Smooth muscle cell of trachea (primary cell): ENCODE data around the gene MPC2. TPM values are rescaled to one million over a fixed set of nuclear protein-coding genes. Genes with fewer than 3 reads are reported as not detected.

Experiments
- total RNA-seq: library from RNA; depleted of rRNA; stranded (reverse); fragments of >200 nt; gene quantifications from 2 replicates; pipeline ENCODE4 v1.2.1, GENCODE V29; 2014

Gene MPC2
- total RNA-seq, result 38.2 and 47.6 TPM in 2 replicates

GRCh38 chr1:167936930-167937708 lies at the start of gene MPC2:
Gene MPC2 (minus strand): TSS chr1:167937072. CDS start chr1:167935841, 1,231 bp downstream.

GRCh38 chr1:167936068-167936929 lies 573 bp downstream of the MPC2 start, which contains the start of gene DCAF6:
Gene DCAF6 (plus strand): TSS chr1:167936683. CDS start chr1:167936912, 229 bp downstream.

DNA sequence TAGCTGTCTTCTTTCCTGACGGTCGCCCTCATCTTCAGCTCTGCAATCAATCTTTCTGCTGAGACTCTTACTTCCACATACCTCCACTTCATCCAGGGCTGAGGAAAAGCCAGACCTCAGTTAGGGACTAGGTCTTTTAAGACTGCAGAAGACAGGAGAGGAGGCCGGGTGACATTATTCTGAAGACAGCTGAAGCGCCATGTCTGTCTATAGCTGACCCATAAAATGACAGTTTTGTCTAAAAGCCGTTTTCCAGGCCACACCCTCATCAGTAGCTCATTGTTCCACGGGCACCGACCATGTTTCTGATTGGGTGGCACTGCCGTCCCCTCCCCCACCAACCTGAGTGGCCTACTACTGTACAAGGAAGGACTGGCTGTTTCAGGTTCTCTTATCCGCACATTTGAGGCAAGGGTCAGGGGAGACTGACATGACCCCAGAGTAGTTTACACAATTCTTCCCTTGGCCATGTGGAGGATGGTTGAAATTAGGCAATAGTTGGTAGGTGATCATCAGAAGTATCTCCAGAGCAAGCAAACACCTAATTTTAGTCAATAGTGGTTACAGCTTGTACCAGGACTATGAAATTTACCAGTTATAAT lies 22.9 kb downstream of the MPC2 start, which contains the start of gene ADCY10:
ADCY10 (minus strand) TSS at position 240 of the 602 bp plus-strand sequence. CDS start 8,994 bp downstream, outside the sequence.

Other genes starting within 250 kb of the MPC2 start
- 166 and 178 TPM in 2 replicates for gene MPZL1, start 215.1 kb downstream of the MPC2 start, total RNA-seq
- under 0.01 and 0.15 TPM in 2 replicates for gene ADCY10, start 22.9 kb downstream of the MPC2 start, total RNA-seq
- gene DCAF6, start 389 bp downstream of the MPC2 start, total RNA-seq, result 83.2 and 107 TPM in 2 replicates
- 15.3 and 26.8 TPM in 2 replicates for gene GPR161, start 199.9 kb upstream of the MPC2 start, total RNA-seq
- 30.1 and 46.0 TPM in 2 replicates for gene TIPRL, start 241.9 kb upstream of the MPC2 start, total RNA-seq